PC-3 (cell line): ENCODE results near the gene LRRC8B. TPM values are rescaled to one million over a fixed set of nuclear protein-coding genes. Genes with fewer than 3 reads are reported as not detected.

Experiments used
- ATAC-seq: fragments of 200-7000 bp; cut with Tn5 transposase; 2 replicates; pipeline ENCODE4 v1.9.1; 2020; ENCODE audit warnings: mild to moderate bottlenecking, moderate library complexity
- BruUV-seq: library from RNA; stranded (reverse); fragments of 400-500 nt; replicated peaks from 2 replicates; lab custom pipeline; 2021; lab: Mats Ljungman, UMichigan
- CTCF ChIA-PET: fragments of 300-600 bp; sonication (Branson Sonifier 250); formaldehyde crosslinking; loops from one replicate; lab custom pipeline; 2022; ENCODE audit warnings: antibody characterized with exemption; lab: Charles Lee
- POLR2A ChIA-PET: fragments of 300-600 bp; sonication (Branson Sonifier 250); formaldehyde crosslinking; loops from one replicate; lab custom pipeline; 2022; ENCODE audit warnings: antibody characterized with exemption; ENCODE audit not compliant: unreplicated experiment; lab: Charles Lee
- DNase-seq: peaks from one replicate; pipeline ENCODE4 v3.0.0-alpha.2; 2015
- H2AFZ ChIP-seq: fragments of 300-600 bp; sonication (generic); 2 replicates; pipeline ENCODE4 v1.6.0; 2016; ENCODE audit warnings: antibody characterized with exemption, low read length
- H3F3A ChIP-seq: fragments of 300-600 bp; sonication (generic); one replicate; pipeline ENCODE4 v1.6.0; 2017; ENCODE audit warnings: antibody characterized with exemption, low read length, control low read depth, mild to moderate bottlenecking; ENCODE audit not compliant: unreplicated experiment
- H3K27ac ChIP-seq: fragments of 300-600 bp; sonication (generic); 2 replicates; pipeline ENCODE4 v1.5.1; 2016; ENCODE audit warnings: mild to moderate bottlenecking, low read length
- H3K27me3 ChIP-seq: fragments of 300-600 bp; sonication (generic); 2 replicates; pipeline ENCODE4 v1.6.1; 2016; ENCODE audit warnings: low read length, mixed read lengths
- H3K36me3 ChIP-seq: fragments of 300-600 bp; sonication (generic); 2 replicates; pipeline ENCODE4 v1.6.1; 2016; ENCODE audit warnings: low read depth, mixed run types, low read length, mixed read lengths
- H3K4me1 ChIP-seq: fragments of 300-600 bp; sonication (generic); 2 replicates; pipeline ENCODE4 v1.5.1; 2016; ENCODE audit warnings: low read length; ENCODE audit not compliant: insufficient read depth
- H3K4me2 ChIP-seq: fragments of 300-600 bp; sonication (generic); 2 replicates; pipeline ENCODE4 v1.6.0; 2016; ENCODE audit warnings: low read length
- H3K4me3 ChIP-seq: fragments of 300-600 bp; sonication (generic); 2 replicates; pipeline ENCODE4 v1.5.1; 2016; ENCODE audit warnings: mild to moderate bottlenecking, low read length, mixed read lengths
- H3K79me2 ChIP-seq: fragments of 300-600 bp; sonication (generic); 2 replicates; pipeline ENCODE4 v1.6.1; 2017; ENCODE audit warnings: low read length, mixed read lengths
- H3K9ac ChIP-seq: fragments of 300-600 bp; sonication (generic); 2 replicates; pipeline ENCODE4 v1.6.0; 2016; ENCODE audit warnings: mild to moderate bottlenecking, low read length
- H3K9me2 ChIP-seq: fragments of 300-600 bp; sonication (generic); replicated peaks from 2 replicates; pipeline ENCODE4 v1.6.1; 2016; ENCODE audit warnings: mixed run types, low read length, mixed read lengths
- H3K9me3 ChIP-seq: fragments of 300-600 bp; sonication (generic); 2 replicates; pipeline ENCODE4 v1.6.1; 2016; ENCODE audit warnings: low read length, mixed read lengths
- H4K20me1 ChIP-seq: fragments of 300-600 bp; sonication (generic); 2 replicates; pipeline ENCODE4 v1.6.1; 2016; ENCODE audit warnings: low read length, mixed read lengths
- CTCF ChIP-seq: fragments of 300-600 bp; sonication (generic); conservative IDR thresholded peaks from 2 replicates; pipeline ENCODE4 v1.5.1; 2017; ENCODE audit warnings: antibody characterized with exemption, low read depth, mild to moderate bottlenecking, low read length
- EZH2 ChIP-seq: fragments of 300-600 bp; sonication (generic); IDR thresholded peaks from one replicate; pipeline ENCODE4 v1.6.1; 2017; ENCODE audit warnings: antibody characterized with exemption, mild to moderate bottlenecking, low read length; ENCODE audit not compliant: unreplicated experiment
- EZH2phosphoT487 ChIP-seq: fragments of 300-600 bp; sonication (generic); IDR thresholded peaks from 2 replicates; pipeline ENCODE4 v1.6.1; 2018; ENCODE audit warnings: mild to moderate bottlenecking, antibody characterized with exemption, low read length, borderline replicate concordance
- intact Hi-C: fragments of 100-400 bp; cut with micrococcal nuclease; formaldehyde crosslinking; loops from 2 replicates; pipeline ENCODE4 v1.9.0; 2023
- total RNA-seq: library from RNA; depleted of rRNA; stranded (reverse); fragments of >200 nt; gene quantifications from 2 replicates; pipeline ENCODE4 v1.2.3, GENCODE V29; 2014

The LRRC8B gene
- total RNA-seq, 1 experiment from 2014 or later, result 8.4 TPM

- Histone ChIP-seq H3K79me2 (peaks cover 49% of the 10 kb centered on the region), H2AFZ (peak overlapping the region; percentile 95), H3K4me3 (peak overlapping the region; percentile 92), H4K20me1 (peaks cover 6% of the 10 kb centered on the region; the same call in 1 of the 2 replicates), H3K27ac (peak overlapping the region; percentile 79), H3K9me2 (no peaks in the 10 kb centered on the region), H3K9me3 (no peaks in the 10 kb centered on the region), H3K4me1 (peaks cover 23% of the 10 kb centered on the region), H3F3A (no peaks in the 10 kb centered on the region), H3K36me3 (0 out of 2 replicates have a peak, but pooled peaks cover 2% of the 10 kb centered on the region), H3K27me3 (no peaks in the 10 kb centered on the region), H3K4me2 (peak overlapping the region; percentile 98), H3K9ac (peak overlapping the region; percentile 91)
- ChIA-PET CTCF (no interaction called here), POLR2A (interaction anchor here (0.6 kb wide), 1 partner anchor 883 kb away, joined by 3 read pairs; no protein-coding TSS in a partner anchor)
- DNase-seq (no peak), ATAC-seq (peak; percentile 39)
- TF ChIP-seq EZH2 (no peak), EZH2phosphoT487 (no peak), CTCF (no peak)
- BruUV-seq, result no TSS peak
- intact Hi-C loops, result loop anchor here (1.0 to 2.0 kb wide), 2 partner anchors 21 to 43 kb away; no protein-coding TSS in a partner anchor
These were observed 683 bp downstream of the LRRC8B start for GRCh38 chr1:89525169-89525855.

- Histone ChIP-seq H3K9ac (no peak overlapping the region), H3F3A (no peaks in the 10 kb centered on the region), H3K4me3 (no peak overlapping the region), H3K27me3 (no peaks in the 10 kb centered on the region), H2AFZ (no peak overlapping the region), H3K9me2 (no peaks in the 10 kb centered on the region), H4K20me1 (peaks cover 6% of the 10 kb centered on the region; the same call in 1 of the 2 replicates), H3K4me2 (peak overlapping the region; percentile 98), H3K36me3 (0 out of 2 replicates have a peak, but pooled peaks cover 2% of the 10 kb centered on the region), H3K27ac (no peak overlapping the region), H3K4me1 (peaks cover 23% of the 10 kb centered on the region), H3K9me3 (no peaks in the 10 kb centered on the region), H3K79me2 (peaks cover 67% of the 10 kb centered on the region)
- TF ChIP-seq CTCF (no peak), EZH2 (no peak), EZH2phosphoT487 (no peak)
- no TSS peak for BruUV-seq
- ChIA-PET CTCF (no interaction called here), POLR2A (no interaction called here)
- ATAC-seq (no peak), DNase-seq (no peak)
- intact Hi-C loops, result no loop called here
These were observed 2.6 kb downstream of the LRRC8B start for GRCh38 chr1:89527256-89527655.
